MCF 10A (cell line): ENCODE results near the gene CBY3. TPM values are rescaled to one million over a fixed set of nuclear protein-coding genes. Genes with fewer than 3 reads are reported as not detected.
A peak's percentile ranks its signal among the peaks of the same experiment; 100 is the strongest.

Experiments
- BruUV-seq: library from RNA; stranded (reverse); fragments of 400-500 nt; replicated peaks from 2 replicates; lab custom pipeline; 2021; lab: Mats Ljungman, UMichigan
- CTCF ChIA-PET: fragments of 300-600 bp; sonication (Branson Sonifier 250); formaldehyde crosslinking; extraction: SDS; loops from one replicate; lab custom pipeline; 2021; ENCODE audit warnings: antibody characterized with exemption, inconsistent platforms; lab: Yijun Ruan, JAX
- POLR2A ChIA-PET: fragments of 300-600, 350-650 bp; sonication (Branson Sonifier 250); formaldehyde crosslinking; extraction: SDS; loops from one replicate; lab custom pipeline; 2020; ENCODE audit warnings: antibody characterized with exemption, inconsistent platforms; lab: Yijun Ruan, JAX
- DNase-seq: peaks from one replicate; pipeline ENCODE4 v3.0.0-alpha.2; 2018; ENCODE audit not compliant: unreplicated experiment
- H3K27ac Mint-ChIP-seq: one replicate; pipeline ENCODE4 v1.8.0; 2022; ENCODE audit warnings: mild to moderate bottlenecking, low read depth, mixed read lengths; ENCODE audit not compliant: unreplicated experiment
- H3K27me3 Mint-ChIP-seq: one replicate; pipeline ENCODE4 v1.8.0; 2022; ENCODE audit warnings: mixed read lengths; ENCODE audit not compliant: insufficient read depth, unreplicated experiment
- H3K36me3 Mint-ChIP-seq: one replicate; pipeline ENCODE4 v1.8.0; 2022; ENCODE audit warnings: mild to moderate bottlenecking, moderate library complexity, mixed read lengths; ENCODE audit not compliant: insufficient read depth, unreplicated experiment
- H3K4me1 Mint-ChIP-seq: one replicate; pipeline ENCODE4 v1.8.0; 2022; ENCODE audit warnings: mixed read lengths; ENCODE audit not compliant: insufficient read depth, unreplicated experiment
- H3K4me3 Mint-ChIP-seq: one replicate; pipeline ENCODE4 v1.8.0; 2022; ENCODE audit warnings: mild to moderate bottlenecking, moderate library complexity, mixed read lengths; ENCODE audit not compliant: unreplicated experiment
- H3K9me3 Mint-ChIP-seq: one replicate; pipeline ENCODE4 v1.8.0; 2022; ENCODE audit warnings: mixed read lengths; ENCODE audit not compliant: unreplicated experiment
- CTCF ChIP-seq: fragments of 200-600 bp; IDR thresholded peaks from one replicate; pipeline ENCODE4 v1.8.0; 2022; ENCODE audit warnings: antibody characterized with exemption, mild to moderate bottlenecking; ENCODE audit not compliant: unreplicated experiment
- intact Hi-C: fragments of 100-400 bp; cut with micrococcal nuclease; formaldehyde crosslinking; loops from 2 replicates; pipeline ENCODE4 v1.14.1; 2022
- total RNA-seq: library from RNA; stranded (reverse); gene quantifications from 2 replicates; pipeline ENCODE4 v1.2.3, GENCODE V29; 2022

Gene CBY3
- total RNA-seq, 1 experiment from 2014 or later, result not detected

- Mint-ChIP-seq H3K4me3 (no peak overlapping the region), H3K27ac (no peak overlapping the region), H3K9me3 (no peaks in the 10 kb centered on the region), H3K36me3 (peaks cover 80% of the 10 kb centered on the region), H3K4me1 (peaks cover 14% of the 10 kb centered on the region), H3K27me3 (no peaks in the 10 kb centered on the region)
- BruUV-seq, result no TSS peak
- intact Hi-C loops, result no loop called here
- no peak for DNase-seq
- TF ChIP-seq CTCF, result no peak
- CTCF ChIA-PET, result interaction anchor here (0.6 to 1.2 kb wide), 2 partner anchors 19 to 30 kb away, joined by 3 read pairs; partner anchors contain the start of gene CANX
- POLR2A ChIA-PET, result interaction anchor here (1.0 to 6.9 kb wide), 6 partner anchors 8 to 91 kb away, joined by 3 to 137 read pairs (median 7); partner anchors contain the start of genes CANX and SQSTM1
Observed at GRCh38 chr5:179729303-179729702, 48.5 kb upstream of the CBY3 start.

GRCh38 chr5:179727106-179727505, 46.3 kb upstream of the CBY3 start:
- Mint-ChIP-seq H3K9me3 (no peaks in the 10 kb centered on the region), H3K4me3 (no peak overlapping the region), H3K27me3 (no peaks in the 10 kb centered on the region), H3K27ac (no peak overlapping the region), H3K4me1 (peaks cover 17% of the 10 kb centered on the region), H3K36me3 (peaks cover 99% of the 10 kb centered on the region)
- intact Hi-C loops, result no loop called here
- POLR2A ChIA-PET, result interaction anchor here (0.9 to 1.0 kb wide), 2 partner anchors 47 to 93 kb away, joined by 3 to 4 read pairs; partner anchors contain the start of gene SQSTM1
- no TSS peak for BruUV-seq
- no peak for TF ChIP-seq CTCF
- CTCF ChIA-PET, result interaction anchor here (0.7 kb wide), 1 partner anchor 175 kb away, joined by 3 read pairs; no protein-coding TSS in a partner anchor
- no peak for DNase-seq

- Mint-ChIP-seq H3K4me1 (peaks cover 12% of the 10 kb centered on the region), H3K27me3 (no peaks in the 10 kb centered on the region), H3K4me3 (no peak overlapping the region), H3K36me3 (peaks cover 100% of the 10 kb centered on the region), H3K27ac (no peak overlapping the region), H3K9me3 (no peaks in the 10 kb centered on the region)
- no peak for DNase-seq
- ChIA-PET CTCF (interaction anchor here (0.8 kb wide), 2 partner anchors 9 to 22 kb away, joined by 3 read pairs; no protein-coding TSS in a partner anchor), POLR2A (interaction anchor here (0.6 to 2.2 kb wide), 2 partner anchors 8 to 24 kb away, joined by 5 to 7 read pairs; no protein-coding TSS in a partner anchor)
- TF ChIP-seq CTCF, result no peak
- no TSS peak for BruUV-seq
- intact Hi-C loops, result no loop called here
Observed at GRCh38 chr5:179724163-179724562, 43.3 kb upstream of the CBY3 start.

GRCh38 chr5:179720222-179720621, 39.4 kb upstream of the CBY3 start:
- peak; percentile 27 for DNase-seq
- peaks cover 100% of the 10 kb centered on the region for H3K36me3 Mint-ChIP-seq
- peaks cover 11% of the 10 kb centered on the region for H3K4me1 Mint-ChIP-seq
- BruUV-seq, result no TSS peak
- no peaks in the 10 kb centered on the region for H3K27me3 Mint-ChIP-seq
- intact Hi-C loops, result no loop called here
- H3K9me3 Mint-ChIP-seq, result no peaks in the 10 kb centered on the region
- no peak overlapping the region for H3K4me3 Mint-ChIP-seq
- no peak for TF ChIP-seq CTCF
- ChIA-PET CTCF (interaction anchor here (1.3 kb wide), 1 partner anchor 61 kb away, joined by 3 read pairs; no protein-coding TSS in a partner anchor), POLR2A (interaction anchor here (0.8 to 3.8 kb wide), 5 partner anchors 11 to 100 kb away, joined by 3 to 34 read pairs (median 6); partner anchors contain the start of gene MAML1)
- H3K27ac Mint-ChIP-seq, result no peak overlapping the region
